Spinal cord (tissue), 10 donors: Measurements from ENCODE around the gene MRAP2. TPM values are rescaled to one million over a fixed set of nuclear protein-coding genes. Genes with fewer than 3 reads are reported as not detected.

Source experiments
- DNase-seq, 6 donors: peaks; one replicate each; pipeline versions ENCODE4 v3.0.0 to v3.0.0-alpha.2; 2013 to 2015; ENCODE audit warnings: low spot score in 6 of 6, low read depth in 4 of 6
- H3K27ac ChIP-seq: one replicate; pipeline ENCODE4 v1.5.1; 2013; ENCODE audit warnings: low read depth, low read length, control low read depth
- H3K27me3 ChIP-seq: one replicate; pipeline ENCODE4 v1.6.1; 2013; ENCODE audit warnings: low read length; ENCODE audit not compliant: control insufficient read depth, insufficient read depth
- H3K36me3 ChIP-seq: one replicate; pipeline ENCODE4 v1.6.1; 2013; ENCODE audit warnings: low read length; ENCODE audit not compliant: control insufficient read depth, insufficient read depth
- H3K4me1 ChIP-seq: one replicate; pipeline ENCODE4 v1.6.1; 2013; ENCODE audit warnings: low read length; ENCODE audit not compliant: control insufficient read depth, insufficient read depth
- H3K4me3 ChIP-seq: one replicate; pipeline ENCODE4 v1.5.1; 2013; ENCODE audit warnings: low read depth, low read length, control low read depth
- H3K9me3 ChIP-seq: one replicate; pipeline ENCODE4 v1.6.1; 2013; ENCODE audit warnings: low read length; ENCODE audit not compliant: control insufficient read depth, insufficient read depth
- WGBS: methylation state at CpG from one replicate; pipeline ENCODE4 v1.1.5; 2013; ENCODE audit warnings: missing lambda C conversion rate; ENCODE audit not compliant: insufficient coverage; 5-methylcytosine and 5-hydroxymethylcytosine counted together
- long read RNA-seq, 4 donors: transcript quantifications; one replicate each; lab custom pipeline, GENCODE V29; 2026
- polyA plus RNA-seq, 2 donors: library from polyadenylated mRNA; unstranded; fragments of 120-200 nt; gene quantifications; one replicate each; pipeline ENCODE4 v1.2.1, GENCODE V29; 2013; ENCODE audit not compliant: insufficient read length in 2 of 2
- total RNA-seq, 2 donors: library from RNA; depleted of rRNA in 1 of 2; stranded (reverse); fragments of 120-200 nt in 1 of 2; fragments of >200 nt in 1 of 2; gene quantifications; one replicate each; pipeline versions ENCODE4 v1.2.3 to v1.2.4, GENCODE V29; 2013 to 2014
- donor health status: healthy.

The MRAP2 gene
- 10 to 100 TPM in 1 of 2 donors, 1 to 10 TPM in 1; 5.4 to 17.3 TPM for total RNA-seq
- 1 to 10 TPM; 7.8 to 8.4 TPM for polyA plus RNA-seq
- long read RNA-seq, donor 1, partial matches to known transcripts, result 0 of 1 reads
- long read RNA-seq, donor 1, other reads (novel, unspliced or antisense), result 0 of 1 reads
- long read RNA-seq, donor 2, partial matches to known transcripts, result 0 of 1 reads
- long read RNA-seq, donor 2, other reads (novel, unspliced or antisense), result 0 of 1 reads
- long read RNA-seq, donor 3, result 0 reads
- long read RNA-seq, donor 4, partial matches to known transcripts, result 0 of 3 reads
- long read RNA-seq, donor 4, other reads (novel, unspliced or antisense), result 0 of 3 reads

- Histone ChIP-seq H3K4me1 (peaks cover 13% of the 10 kb centered on the region), H3K27me3 (peaks cover 15% of the 10 kb centered on the region), H3K4me3 (peak within 1 kb of the TSS; percentile 56), H3K36me3 (no peaks in the 10 kb centered on the region), H3K9me3 (no peaks in the 10 kb centered on the region), H3K27ac (no peak within 1 kb of the TSS)
- peak in 2 of 6 donors; percentile 67 to 74 for DNase-seq
- WGBS, result under 1% methylated on average over 76 of the region's 78 CpGs
These were observed at the start of gene MRAP2 for GRCh38 chr6:84033523-84034451. TSS of gene MRAP2 (plus strand) at chr6:84033772. CDS start at chr6:84055319, 21,547 bp downstream.

- Histone ChIP-seq H3K4me1 (no peaks in the 10 kb centered on the region), H3K9me3 (no peaks in the 10 kb centered on the region), H3K36me3 (no peaks in the 10 kb centered on the region), H3K27ac (no peak overlapping the region), H3K27me3 (no peaks in the 10 kb centered on the region), H3K4me3 (no peak overlapping the region)
- WGBS, result no CpG with 5 or more reads among the region's 1 CpG
- no peak for DNase-seq
These were observed 49.2 kb upstream of the MRAP2 start for GRCh38 chr6:83984411-83984810.

GRCh38 chr6:83985308-83985713 is 48.3 kb upstream of the MRAP2 start:
- Histone ChIP-seq H3K4me1 (no peaks in the 10 kb centered on the region), H3K36me3 (no peaks in the 10 kb centered on the region), H3K27me3 (no peaks in the 10 kb centered on the region), H3K9me3 (no peaks in the 10 kb centered on the region), H3K27ac (no peak overlapping the region), H3K4me3 (no peak overlapping the region)
- WGBS, result no CpG with 5 or more reads among the region's 1 CpG
- peak in 1 of 6 donors; percentile 15 for DNase-seq

- H3K4me1 ChIP-seq, result no peaks in the 10 kb centered on the region
- no peaks in the 10 kb centered on the region for H3K36me3 ChIP-seq
- H3K27me3 ChIP-seq, result no peaks in the 10 kb centered on the region
- no peak overlapping the region for H3K4me3 ChIP-seq
- no peaks in the 10 kb centered on the region for H3K9me3 ChIP-seq
- no peak overlapping the region for H3K27ac ChIP-seq
- DNase-seq, result no peak
These were observed 47.9 kb upstream of the MRAP2 start for GRCh38 chr6:83985715-83986114.

- Histone ChIP-seq H3K9me3 (no peaks in the 10 kb centered on the region), H3K4me3 (no peak overlapping the region), H3K36me3 (no peaks in the 10 kb centered on the region), H3K4me1 (no peaks in the 10 kb centered on the region), H3K27me3 (no peaks in the 10 kb centered on the region), H3K27ac (no peak overlapping the region)
- no peak for DNase-seq
These were observed 35.5 kb upstream of the MRAP2 start for GRCh38 chr6:83998021-83998584.

GRCh38 chr6:84001119-84001518 is 32.5 kb upstream of the MRAP2 start:
- Histone ChIP-seq H3K27ac (no peak overlapping the region), H3K4me1 (no peaks in the 10 kb centered on the region), H3K4me3 (no peak overlapping the region), H3K27me3 (no peaks in the 10 kb centered on the region), H3K36me3 (no peaks in the 10 kb centered on the region), H3K9me3 (no peaks in the 10 kb centered on the region)
- WGBS, result 96% methylated on average over 3 of the region's 3 CpGs
- DNase-seq, result no peak

- WGBS, result 85% methylated on average over 1 of the region's 2 CpGs
- H3K4me1 ChIP-seq, result no peaks in the 10 kb centered on the region
- no peaks in the 10 kb centered on the region for H3K36me3 ChIP-seq
- no peak overlapping the region for H3K27ac ChIP-seq
- no peak overlapping the region for H3K4me3 ChIP-seq
- H3K9me3 ChIP-seq, result no peaks in the 10 kb centered on the region
- H3K27me3 ChIP-seq, result no peaks in the 10 kb centered on the region
- DNase-seq, result no peak
These were observed 31.3 kb upstream of the MRAP2 start for GRCh38 chr6:84002226-84002625.

- Histone ChIP-seq H3K27ac (no peak overlapping the region), H3K36me3 (no peaks in the 10 kb centered on the region), H3K9me3 (no peaks in the 10 kb centered on the region), H3K4me1 (no peaks in the 10 kb centered on the region), H3K27me3 (no peaks in the 10 kb centered on the region), H3K4me3 (no peak overlapping the region)
- no CpG with 5 or more reads among the region's 1 CpG for WGBS
- peak in 2 of 6 donors; percentile 59 to 88 for DNase-seq
These were observed 30.4 kb upstream of the MRAP2 start for GRCh38 chr6:84003131-84003530.

GRCh38 chr6:84003654-84004053 is 29.9 kb upstream of the MRAP2 start:
- Histone ChIP-seq H3K27ac (no peak overlapping the region), H3K4me3 (no peak overlapping the region), H3K36me3 (no peaks in the 10 kb centered on the region), H3K4me1 (no peaks in the 10 kb centered on the region), H3K9me3 (no peaks in the 10 kb centered on the region), H3K27me3 (no peaks in the 10 kb centered on the region)
- no CpG with 5 or more reads among the region's 4 CpGs for WGBS
- peak in 1 of 6 donors; percentile 22 for DNase-seq
